NCI-H2227 (cell line): ENCODE measurements around the gene USF2.

Experiments
- DNase-seq: peaks from one replicate; lab custom pipeline; 2025; ENCODE audit not compliant: unreplicated experiment; lab: John Stamatoyannopoulos, UW

USF2 gene

GRCh38 chr19:35317464-35318043, 48.8 kb downstream of the USF2 start:
- DNase-seq, result no peak

GRCh38 chr19:35318679-35319448, 50.1 kb downstream of the USF2 start:
- DNase-seq, result no peak

GRCh38 chr19:35320065-35320713, 51.4 kb downstream of the USF2 start:
- DNase-seq, result peak; percentile 67

GRCh38 chr19:35321291-35321690, 52.5 kb downstream of the USF2 start:
- no peak for DNase-seq

- no peak for DNase-seq
Observed at GRCh38 chr19:35322014-35322413, 53.3 kb downstream of the USF2 start.

GRCh38 chr19:35327642-35328041, 58.9 kb downstream of the USF2 start:
- DNase-seq, result no peak

- no peak for DNase-seq
Observed at GRCh38 chr19:35328851-35329285, 60.1 kb downstream of the USF2 start, which contains the start of gene CD22. Gene CD22 (plus strand): TSS chr19:35329187. CDS start chr19:35332041, 2,854 bp downstream.

- DNase-seq, result no peak
Observed at GRCh38 chr19:35329323-35329722, 60.6 kb downstream of the USF2 start.
